Left ventricle myocardium inferior (tissue), 1 donor: ENCODE data around the gene EIF3I. TPM values are rescaled to one million over a fixed set of nuclear protein-coding genes. Genes with fewer than 3 reads are reported as not detected.

Experiments used
- DNase-seq: peaks from one replicate; pipeline ENCODE4 v3.0.0-alpha.2; 2020
- H3K27ac ChIP-seq: fragments of 200-600 bp; replicated peaks from 2 replicates; pipeline ENCODE4 v1.8.0; 2021
- H3K27me3 ChIP-seq: fragments of 200-600 bp; 2 replicates; pipeline ENCODE4 v1.8.0; 2021; ENCODE audit warnings: low read depth
- H3K36me3 ChIP-seq: fragments of 200-600 bp; 2 replicates; pipeline ENCODE4 v1.8.0; 2021
- H3K4me1 ChIP-seq: fragments of 200-600 bp; 2 replicates; pipeline ENCODE4 v1.8.0; 2021
- H3K4me3 ChIP-seq: fragments of 200-600 bp; 2 replicates; pipeline ENCODE4 v1.8.0; 2021; ENCODE audit warnings: mild to moderate bottlenecking, moderate library complexity
- H3K9me3 ChIP-seq: fragments of 200-600 bp; replicated peaks from 2 replicates; pipeline ENCODE4 v1.8.0; 2021
- intact Hi-C: fragments of 100-400 bp; cut with micrococcal nuclease; formaldehyde crosslinking; loops from one replicate; pipeline ENCODE4 v1.11.0; 2022
- total RNA-seq: library from RNA; stranded (reverse); fragmentation: NEBNext Ultra II Directional; extraction: Animal tissue kit (Norgen Biotek cat#: 25700); gene quantifications from one replicate; pipeline ENCODE4 v1.2.1, GENCODE V29; 2021
- TF ChIP-seq, protein P1 (sequence below): fragments of 200-600 bp; IDR thresholded peaks from 2 replicates; pipeline ENCODE4 v1.8.0; 2021; ENCODE audit warnings: antibody characterized with exemption, mild to moderate bottlenecking, borderline replicate concordance
- donor health status: DM: no; HTN: yes; CAD: no; lungs with severe emphysema.

Gene EIF3I
- total RNA-seq, 1 donor from 2014 or later, result 91.1 TPM

DNA sequence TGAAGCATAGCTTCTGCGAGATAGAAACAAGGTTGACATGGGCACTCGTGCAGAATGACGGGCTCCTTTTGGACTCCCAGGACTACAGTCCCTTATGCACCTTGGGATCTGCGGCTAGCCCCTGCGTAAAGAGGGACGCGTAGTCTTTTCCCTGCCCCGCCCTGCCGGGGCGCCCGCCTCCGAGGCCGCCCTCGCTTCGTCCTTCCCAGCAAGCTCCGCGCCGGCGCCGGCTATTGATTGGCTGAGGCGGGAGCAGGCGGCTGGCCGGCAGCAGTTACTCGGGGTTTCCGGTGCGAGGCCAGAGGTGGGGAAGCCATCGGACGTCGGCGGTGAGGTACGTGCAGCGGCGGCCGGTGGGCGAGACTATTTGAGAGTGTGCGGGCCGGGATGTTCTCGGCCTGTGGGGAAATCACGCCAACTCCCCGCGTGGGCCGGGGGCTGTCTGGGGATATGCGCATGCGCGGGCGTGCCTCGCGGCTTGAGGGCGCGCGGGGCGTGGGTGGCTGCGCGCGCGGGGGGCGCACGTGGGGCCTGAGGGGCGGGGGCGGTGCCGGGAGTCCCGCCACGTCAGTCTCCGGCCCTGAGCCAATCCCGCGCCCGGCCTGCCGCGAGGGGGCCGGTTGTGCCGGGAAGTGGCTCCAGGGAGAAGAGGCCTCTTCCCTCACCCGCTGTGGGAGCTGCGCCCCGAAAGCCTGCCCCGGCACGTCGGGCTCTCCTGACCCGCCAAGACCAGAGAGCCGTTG, 42.6 kb upstream of the EIF3I start, which contains the start of gene TXLNA:
TXLNA (plus strand) TSS at position 233 of the 743 bp plus-strand sequence. CDS start 671 bp downstream, outside the sequence.
- Histone ChIP-seq H3K36me3 (peaks cover 32% of the 10 kb centered on the region), H3K4me1 (peaks cover 59% of the 10 kb centered on the region), H3K4me3 (peak within 1 kb of the TSS; percentile 73), H3K9me3 (no peaks in the 10 kb centered on the region), H3K27me3 (no peaks in the 10 kb centered on the region), H3K27ac (peak within 1 kb of the TSS; percentile 96)
- peak; percentile 97 for DNase-seq
- intact Hi-C loops, result no loop called here
- TF ChIP-seq, protein P1, sequence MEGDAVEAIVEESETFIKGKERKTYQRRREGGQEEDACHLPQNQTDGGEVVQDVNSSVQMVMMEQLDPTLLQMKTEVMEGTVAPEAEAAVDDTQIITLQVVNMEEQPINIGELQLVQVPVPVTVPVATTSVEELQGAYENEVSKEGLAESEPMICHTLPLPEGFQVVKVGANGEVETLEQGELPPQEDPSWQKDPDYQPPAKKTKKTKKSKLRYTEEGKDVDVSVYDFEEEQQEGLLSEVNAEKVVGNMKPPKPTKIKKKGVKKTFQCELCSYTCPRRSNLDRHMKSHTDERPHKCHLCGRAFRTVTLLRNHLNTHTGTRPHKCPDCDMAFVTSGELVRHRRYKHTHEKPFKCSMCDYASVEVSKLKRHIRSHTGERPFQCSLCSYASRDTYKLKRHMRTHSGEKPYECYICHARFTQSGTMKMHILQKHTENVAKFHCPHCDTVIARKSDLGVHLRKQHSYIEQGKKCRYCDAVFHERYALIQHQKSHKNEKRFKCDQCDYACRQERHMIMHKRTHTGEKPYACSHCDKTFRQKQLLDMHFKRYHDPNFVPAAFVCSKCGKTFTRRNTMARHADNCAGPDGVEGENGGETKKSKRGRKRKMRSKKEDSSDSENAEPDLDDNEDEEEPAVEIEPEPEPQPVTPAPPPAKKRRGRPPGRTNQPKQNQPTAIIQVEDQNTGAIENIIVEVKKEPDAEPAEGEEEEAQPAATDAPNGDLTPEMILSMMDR, result no peak

DNA sequence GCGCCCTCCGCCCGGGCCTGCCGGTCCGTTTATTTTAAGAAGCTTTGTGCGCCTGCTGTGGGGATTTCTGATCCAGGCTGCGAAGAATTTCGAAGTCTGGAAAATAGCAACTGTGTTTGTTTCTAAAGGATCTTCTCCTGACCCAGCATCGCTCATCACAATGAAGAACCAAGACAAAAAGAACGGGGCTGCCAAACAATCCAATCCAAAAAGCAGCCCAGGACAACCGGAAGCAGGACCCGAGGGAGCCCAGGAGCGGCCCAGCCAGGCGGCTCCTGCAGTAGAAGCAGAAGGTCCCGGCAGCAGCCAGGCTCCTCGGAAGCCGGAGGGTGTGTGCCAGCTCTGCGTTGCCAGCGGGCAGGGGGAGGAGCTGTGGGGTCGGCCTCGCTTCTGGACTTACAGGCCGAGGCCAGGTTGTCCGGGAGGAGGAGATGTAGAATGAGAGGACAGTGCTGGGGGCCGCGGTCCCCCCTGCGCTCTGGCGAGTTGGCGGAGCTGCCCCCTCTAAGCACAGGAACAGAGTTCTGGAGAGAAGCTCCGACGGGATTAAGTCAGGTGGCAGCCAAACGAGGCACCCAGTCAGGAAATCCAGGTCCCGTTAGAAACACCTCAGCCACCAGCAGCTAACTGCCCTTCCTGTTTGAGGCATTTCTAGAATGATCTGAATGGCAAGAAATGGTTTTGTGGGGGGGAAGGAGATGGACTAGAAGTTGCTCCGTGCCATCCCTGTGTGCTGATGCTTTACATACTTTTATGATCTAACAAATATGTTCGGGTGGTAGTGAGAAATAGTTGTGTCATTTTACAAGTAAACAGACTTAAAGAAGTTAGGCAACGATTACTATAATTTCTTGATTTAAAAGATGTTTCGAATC, 41.8 kb upstream of the EIF3I start:
- DNase-seq, result peak; percentile 53
- Histone ChIP-seq H3K4me3 (peak overlapping the region; percentile 73), H3K36me3 (peaks cover 41% of the 10 kb centered on the region), H3K27me3 (no peaks in the 10 kb centered on the region), H3K4me1 (peaks cover 65% of the 10 kb centered on the region), H3K9me3 (no peaks in the 10 kb centered on the region), H3K27ac (peak overlapping the region; percentile 96)
- TF ChIP-seq, protein P1, result no peak
- intact Hi-C loops, result no loop called here

DNA sequence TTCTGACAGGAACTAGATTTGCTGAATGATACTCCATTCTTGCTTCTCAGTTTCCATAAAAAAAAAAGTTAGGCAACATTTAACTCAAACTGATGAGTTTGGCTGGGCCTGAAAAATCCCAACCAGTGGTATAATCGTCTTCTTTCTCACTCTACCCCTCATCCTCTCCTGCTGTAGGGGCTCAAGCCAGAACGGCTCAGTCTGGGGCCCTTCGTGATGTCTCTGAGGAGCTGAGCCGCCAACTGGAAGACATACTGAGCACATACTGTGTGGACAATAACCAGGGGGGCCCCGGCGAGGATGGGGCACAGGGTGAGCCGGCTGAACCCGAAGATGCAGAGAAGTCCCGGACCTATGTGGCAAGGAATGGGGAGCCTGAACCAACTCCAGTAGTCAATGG, 41.1 kb upstream of the EIF3I start:
- peaks cover 47% of the 10 kb centered on the region for H3K36me3 ChIP-seq
- no peaks in the 10 kb centered on the region for H3K27me3 ChIP-seq
- TF ChIP-seq, protein P1, result no peak
- peaks cover 68% of the 10 kb centered on the region for H3K4me1 ChIP-seq
- H3K4me3 ChIP-seq, result peak overlapping the region; percentile 73
- DNase-seq, result no peak
- H3K27ac ChIP-seq, result peak overlapping the region; percentile 96
- H3K9me3 ChIP-seq, result no peaks in the 10 kb centered on the region
- intact Hi-C loops, result no loop called here

DNA sequence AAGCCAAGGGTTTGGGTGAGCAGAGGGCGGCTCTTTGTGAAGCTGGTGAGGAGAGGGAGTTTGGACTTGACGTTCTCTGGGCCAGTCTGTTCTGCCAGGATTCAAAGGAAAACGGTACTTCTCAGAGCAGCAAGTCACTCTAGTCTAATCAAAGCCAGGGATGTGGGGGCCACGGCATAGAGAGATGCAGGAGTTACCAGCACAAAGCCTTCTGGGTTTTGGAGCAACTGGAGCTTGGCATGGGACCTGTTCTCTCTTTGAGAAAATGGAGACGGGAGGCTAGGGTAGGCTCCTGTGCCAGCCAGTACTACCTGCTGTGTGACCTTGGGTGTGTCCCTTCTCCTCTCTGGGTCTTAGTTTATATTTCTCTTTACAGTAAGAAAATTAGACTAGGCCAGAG, 40.6 kb upstream of the EIF3I start:
- no peak for DNase-seq
- peak overlapping the region; percentile 21 for H3K27ac ChIP-seq
- H3K9me3 ChIP-seq, result no peaks in the 10 kb centered on the region
- TF ChIP-seq, protein P1, result no peak
- intact Hi-C loops, result no loop called here
- H3K27me3 ChIP-seq, result no peaks in the 10 kb centered on the region
- H3K4me3 ChIP-seq, result peak overlapping the region; percentile 73
- peaks cover 52% of the 10 kb centered on the region for H3K36me3 ChIP-seq
- H3K4me1 ChIP-seq, result peaks cover 73% of the 10 kb centered on the region

DNA sequence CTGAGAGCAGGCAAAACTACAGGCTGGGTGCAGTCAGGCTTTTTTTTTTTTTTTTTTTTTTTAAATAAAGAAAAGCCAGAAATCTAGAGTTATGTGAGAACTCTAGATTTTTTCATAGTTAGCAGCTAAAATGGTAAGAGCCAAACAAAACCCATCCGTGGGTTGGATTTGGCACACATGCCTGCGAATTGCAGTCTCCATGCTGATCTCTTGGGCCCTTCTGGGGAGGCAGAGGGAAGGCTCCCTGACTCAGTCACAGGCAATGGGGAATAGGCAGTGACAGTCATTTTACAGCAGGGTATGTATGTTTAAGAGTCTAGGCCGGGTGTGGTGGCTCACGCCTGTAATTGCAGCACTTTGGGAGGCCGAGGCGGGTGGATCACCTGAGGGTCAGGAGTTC, 40.1 kb upstream of the EIF3I start:
- Histone ChIP-seq H3K36me3 (peaks cover 57% of the 10 kb centered on the region), H3K27me3 (no peaks in the 10 kb centered on the region)

More for the DNA sequence above, 40.1 kb upstream of the EIF3I start:
- DNase-seq, result no peak
- TF ChIP-seq, protein P1, result no peak
- H3K9me3 ChIP-seq, result no peaks in the 10 kb centered on the region
- H3K27ac ChIP-seq, result no peak overlapping the region
- H3K4me1 ChIP-seq, result peaks cover 78% of the 10 kb centered on the region
- peak overlapping the region; percentile 73 for H3K4me3 ChIP-seq
- intact Hi-C loops, result no loop called here
